ENCODE data around the gene NOXO1.
A peak's percentile ranks its signal among the peaks of the same experiment; 100 is the strongest.
"Not testable (repeated sequence)": the region's sequence is repeated elsewhere in the genome, so short reads cannot be mapped to it uniquely, and the experiment has no call there.

The NOXO1 gene

GRCh38 chr16:1977875-1978268 lies 3.4 kb downstream of the NOXO1 start:
- no peak for FAIRE-seq

GRCh38 chr16:1976951-1977874 lies 4.1 kb downstream of the NOXO1 start:
- FAIRE-seq = no peak

- FAIRE-seq = no peak
These were observed 5.1 kb downstream of the NOXO1 start for GRCh38 chr16:1976216-1976520.

GRCh38 chr16:1975432-1976215 lies 5.6 kb downstream of the NOXO1 start:
- FAIRE-seq = no peak

- FAIRE-seq = no peak
These were observed 6.9 kb downstream of the NOXO1 start for GRCh38 chr16:1974157-1975070.

- no peak for FAIRE-seq
These were observed 7.7 kb downstream of the NOXO1 start for GRCh38 chr16:1973461-1974156.

- FAIRE-seq = no peak
These were observed 8.8 kb downstream of the NOXO1 start for GRCh38 chr16:1972490-1972877.

GRCh38 chr16:1971796-1972489 lies 9.3 kb downstream of the NOXO1 start, which contains the start of gene TBL3:
TBL3 (plus strand) TSS chr16:1972053; CDS start chr16:1972165, 112 bp downstream.
- peak; percentile 51 for FAIRE-seq

- no peak for FAIRE-seq
These were observed 12.9 kb downstream of the NOXO1 start for GRCh38 chr16:1968146-1968953.

GRCh38 chr16:1966460-1966859 lies 14.8 kb downstream of the NOXO1 start, which contains the start of gene RNF151:
RNF151 (plus strand) TSS chr16:1966856; CDS start chr16:1966882, 26 bp downstream.
- no peak for FAIRE-seq

- FAIRE-seq = no peak
These were observed 15.8 kb downstream of the NOXO1 start for GRCh38 chr16:1965396-1966001.

GRCh38 chr16:1964506-1965395 lies 16.5 kb downstream of the NOXO1 start, which contains the start of gene RPS2:
RPS2 (minus strand) TSS chr16:1964826; CDS start chr16:1964625, 201 bp downstream.
- no peak for FAIRE-seq

GRCh38 chr16:1963806-1964505 lies 17.3 kb downstream of the NOXO1 start:
- FAIRE-seq = no peak

- FAIRE-seq = not testable (repeated sequence)
These were observed 18.8 kb downstream of the NOXO1 start for GRCh38 chr16:1962161-1963153.

- FAIRE-seq = no peak
These were observed 19.6 kb downstream of the NOXO1 start for GRCh38 chr16:1961651-1962067.

- FAIRE-seq = no peak
These were observed 20.3 kb downstream of the NOXO1 start for GRCh38 chr16:1960665-1961630.
